Thoracic aorta (tissue), 2 donors: Measurements from ENCODE around the gene TFDP1. TPM values are rescaled to one million over a fixed set of nuclear protein-coding genes. Genes with fewer than 3 reads are reported as not detected.

ENCODE experiments used
- ATAC-seq: fragments of 150-250 bp; one replicate; pipeline ENCODE4 v1.8.0; 2017; ENCODE audit warnings: low read depth; ENCODE audit not compliant: insufficient number of reproducible peaks, low FRiP score
- DNase-seq: peaks from one replicate; pipeline ENCODE4 v3.0.0-alpha.2; 2020; ENCODE audit warnings: low spot score
- H3K27ac ChIP-seq, 2 donors: fragments of 200-600 bp; sonication (generic); 1 replicate in 1 of 2; 2 replicates in 1 of 2; pipeline ENCODE4 v1.5.1; 2016; ENCODE audit warnings: mild to moderate bottlenecking in 2 of 2, moderate library complexity in 2 of 2
- H3K27me3 ChIP-seq: fragments of 200-600 bp; sonication (generic); replicated peaks from 2 replicates; pipeline ENCODE4 v1.6.0; 2016; ENCODE audit warnings: mild to moderate bottlenecking; ENCODE audit not compliant: insufficient read depth
- H3K36me3 ChIP-seq: fragments of 200-600 bp; sonication (generic); one replicate; pipeline ENCODE4 v1.5.1; 2016
- H3K4me1 ChIP-seq, 2 donors: fragments of 200-600 bp; sonication (generic); 1 replicate in 1 of 2; 2 replicates in 1 of 2; pipeline versions ENCODE4 v1.5.1 to v1.6.0; 2016; ENCODE audit warnings: low read depth in 2 of 2, mild to moderate bottlenecking in 1 of 2; ENCODE audit not compliant: control insufficient read depth in 1 of 2
- H3K4me3 ChIP-seq: fragments of 200-600 bp; sonication (generic); 2 replicates; pipeline ENCODE4 v1.5.1; 2016; ENCODE audit warnings: mild to moderate bottlenecking
- H3K9me3 ChIP-seq: fragments of 200-600 bp; sonication (generic); 2 replicates; pipeline ENCODE4 v1.5.1; 2016
- total RNA-seq, 2 donors: library from RNA; depleted of rRNA; stranded (reverse); fragments of >200 nt; gene quantifications; one replicate each; pipeline versions ENCODE4 v1.1.0 to v1.2.3, GENCODE V29; 2016
- TF ChIP-seq, protein P1 (sequence below): fragments of 200-600 bp; sonication (generic); IDR thresholded peaks from one replicate; pipeline ENCODE4 v1.5.1; 2019; ENCODE audit warnings: antibody characterized with exemption

Gene TFDP1
- total RNA-seq, 2 donors from 2014 or later, result 39.3 to 49.3 TPM

GRCh38 chr13:113669755-113670341 lies 85.3 kb downstream of the TFDP1 start:
- no peaks in the 10 kb centered on the region for H3K36me3 ChIP-seq
- no peaks in the 10 kb centered on the region for H3K9me3 ChIP-seq
- H3K4me3 ChIP-seq, result no peak overlapping the region
- no peak overlapping the region for H3K27ac ChIP-seq
- ATAC-seq (no peak), DNase-seq (no peak)
- TF ChIP-seq, protein P1, sequence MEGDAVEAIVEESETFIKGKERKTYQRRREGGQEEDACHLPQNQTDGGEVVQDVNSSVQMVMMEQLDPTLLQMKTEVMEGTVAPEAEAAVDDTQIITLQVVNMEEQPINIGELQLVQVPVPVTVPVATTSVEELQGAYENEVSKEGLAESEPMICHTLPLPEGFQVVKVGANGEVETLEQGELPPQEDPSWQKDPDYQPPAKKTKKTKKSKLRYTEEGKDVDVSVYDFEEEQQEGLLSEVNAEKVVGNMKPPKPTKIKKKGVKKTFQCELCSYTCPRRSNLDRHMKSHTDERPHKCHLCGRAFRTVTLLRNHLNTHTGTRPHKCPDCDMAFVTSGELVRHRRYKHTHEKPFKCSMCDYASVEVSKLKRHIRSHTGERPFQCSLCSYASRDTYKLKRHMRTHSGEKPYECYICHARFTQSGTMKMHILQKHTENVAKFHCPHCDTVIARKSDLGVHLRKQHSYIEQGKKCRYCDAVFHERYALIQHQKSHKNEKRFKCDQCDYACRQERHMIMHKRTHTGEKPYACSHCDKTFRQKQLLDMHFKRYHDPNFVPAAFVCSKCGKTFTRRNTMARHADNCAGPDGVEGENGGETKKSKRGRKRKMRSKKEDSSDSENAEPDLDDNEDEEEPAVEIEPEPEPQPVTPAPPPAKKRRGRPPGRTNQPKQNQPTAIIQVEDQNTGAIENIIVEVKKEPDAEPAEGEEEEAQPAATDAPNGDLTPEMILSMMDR, result no peak
- H3K27me3 ChIP-seq, result no peaks in the 10 kb centered on the region
- no peaks in the 10 kb centered on the region for H3K4me1 ChIP-seq

- TF ChIP-seq, protein P1, result no peak
- Histone ChIP-seq H3K4me1 (no peaks in the 10 kb centered on the region), H3K27me3 (no peaks in the 10 kb centered on the region), H3K9me3 (no peaks in the 10 kb centered on the region), H3K27ac (no peak overlapping the region), H3K36me3 (no peaks in the 10 kb centered on the region), H3K4me3 (no peak overlapping the region)
- ATAC-seq, result no peak
- DNase-seq, result no peak
Measured at GRCh38 chr13:113670541-113670940, 86.0 kb downstream of the TFDP1 start.

- Histone ChIP-seq H3K27me3 (no peaks in the 10 kb centered on the region), H3K27ac (no peak overlapping the region), H3K4me1 (no peaks in the 10 kb centered on the region), H3K9me3 (no peaks in the 10 kb centered on the region), H3K4me3 (no peak overlapping the region), H3K36me3 (no peaks in the 10 kb centered on the region)
- ATAC-seq (no peak), DNase-seq (no peak)
- TF ChIP-seq, protein P1, result no peak
Measured at GRCh38 chr13:113671066-113672001, 86.8 kb downstream of the TFDP1 start.

DNA sequence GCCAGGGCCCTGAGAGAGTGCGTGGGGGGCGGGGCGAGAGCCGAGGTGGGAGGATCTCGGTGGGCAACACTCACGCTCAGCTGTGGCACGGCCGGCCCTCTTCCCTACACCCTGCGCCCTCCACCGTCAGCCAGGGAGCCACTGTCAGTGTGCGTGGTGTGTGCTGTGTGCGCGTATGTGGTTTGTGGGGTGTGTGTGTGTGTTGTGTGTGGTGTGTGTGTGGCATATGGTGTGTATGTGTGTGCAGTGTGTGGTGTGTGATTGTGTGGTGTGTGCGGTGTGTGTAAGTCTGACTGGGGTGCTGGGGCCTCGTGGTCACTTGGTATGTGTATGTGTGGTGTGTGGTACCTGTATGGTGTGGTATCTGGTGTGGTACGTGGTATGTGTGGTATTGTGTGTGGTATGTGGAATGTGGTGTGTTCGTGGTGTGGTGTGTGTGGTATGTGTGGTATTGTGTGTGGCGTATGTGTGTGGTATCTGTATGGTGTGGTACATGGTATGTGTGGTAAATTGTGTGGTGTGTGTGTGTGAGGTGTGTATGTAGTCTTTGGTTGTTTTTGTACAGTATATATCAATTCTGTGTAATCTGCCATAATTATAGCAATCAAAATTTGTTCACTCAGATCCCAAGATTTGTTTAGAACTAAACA lies 87.6 kb downstream of the TFDP1 start:
- no peak overlapping the region for H3K4me3 ChIP-seq
- H3K36me3 ChIP-seq, result no peaks in the 10 kb centered on the region
- H3K27ac ChIP-seq, result no peak overlapping the region
- ATAC-seq (no peak), DNase-seq (no peak)
- TF ChIP-seq, protein P1, result no peak
- H3K4me1 ChIP-seq, result no peaks in the 10 kb centered on the region
- no peaks in the 10 kb centered on the region for H3K9me3 ChIP-seq
- no peaks in the 10 kb centered on the region for H3K27me3 ChIP-seq

Other genes starting within 250 kb of the TFDP1 start
- 1 to 10 TPM; 1.9 to 5.6 TPM for gene GRTP1, start 220.6 kb upstream of the TFDP1 start, total RNA-seq
- gene ADPRHL1, start 131.3 kb upstream of the TFDP1 start, total RNA-seq, result 10 to 100 TPM; 11.8 to 12.6 TPM
- 10 to 100 TPM in 1 of 2 donors, 1 to 10 TPM in 1; 7.3 to 29.8 TPM for gene DCUN1D2, start 94.0 kb upstream of the TFDP1 start, total RNA-seq
- gene ATP4B, start 73.4 kb downstream of the TFDP1 start, total RNA-seq, result under 1 TPM in 1 of 2 donors, not detected in 1; 0.85 TPM
- not detected for gene GRK1, start 82.5 kb downstream of the TFDP1 start, total RNA-seq
- gene TMEM255B, start 174.5 kb downstream of the TFDP1 start, total RNA-seq, result 10 to 100 TPM; 11.2 to 14.9 TPM